GM10847 (cell line): ENCODE measurements around the gene PHLPP1.

Experiments
- POLR2A ChIP-seq: IDR thresholded peaks from 2 replicates; pipeline ENCODE4 v1.6.1; 2011; ENCODE audit not compliant: insufficient read length; ENCODE audit errors: extremely low read depth

PHLPP1 gene

DNA sequence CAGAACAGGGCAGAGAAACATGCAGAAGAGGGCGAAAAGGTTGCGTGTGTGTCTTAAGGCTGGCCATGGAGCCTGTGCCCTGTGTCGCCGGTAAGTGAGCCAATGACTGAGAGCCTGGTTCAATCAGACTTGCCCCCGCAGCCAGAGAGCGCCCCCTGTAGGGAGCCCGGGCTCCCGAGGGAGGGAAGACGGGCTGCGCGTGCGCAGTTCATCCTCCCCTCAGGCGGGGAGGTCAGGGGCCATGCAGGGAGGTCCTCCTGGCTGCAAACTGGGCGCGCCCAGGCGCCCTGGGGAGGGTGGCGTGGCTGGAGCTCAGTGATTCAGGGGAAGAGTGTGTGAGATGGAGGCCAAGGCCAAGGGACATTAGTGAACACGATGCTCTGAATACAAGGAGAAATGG, 276.6 kb downstream of the PHLPP1 start:
- TF ChIP-seq POLR2A, result no peak

DNA sequence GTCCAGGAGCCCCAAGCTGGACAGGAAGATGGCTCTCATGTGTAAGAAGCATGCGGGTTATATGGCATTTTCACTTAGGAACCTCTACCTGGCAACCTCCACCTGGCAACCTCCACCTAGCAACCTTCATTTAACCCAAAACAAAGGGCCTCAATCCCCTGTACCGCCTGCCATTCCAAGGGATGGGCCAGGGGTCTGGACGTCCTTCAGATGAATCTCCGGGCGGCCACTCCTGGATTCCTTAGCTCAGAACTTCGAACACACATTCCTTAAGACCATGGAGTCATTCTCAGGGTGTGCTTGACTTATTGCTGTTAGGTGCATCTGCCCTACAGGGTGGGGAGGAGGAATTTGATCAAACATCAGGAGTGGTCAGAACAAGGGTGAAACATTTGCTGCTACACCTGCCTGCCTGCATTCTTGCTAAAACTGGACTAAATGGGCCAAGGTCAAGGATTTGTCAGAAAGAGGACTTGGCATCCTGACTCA, 277.6 kb downstream of the PHLPP1 start:
- TF ChIP-seq POLR2A, result no peak

DNA sequence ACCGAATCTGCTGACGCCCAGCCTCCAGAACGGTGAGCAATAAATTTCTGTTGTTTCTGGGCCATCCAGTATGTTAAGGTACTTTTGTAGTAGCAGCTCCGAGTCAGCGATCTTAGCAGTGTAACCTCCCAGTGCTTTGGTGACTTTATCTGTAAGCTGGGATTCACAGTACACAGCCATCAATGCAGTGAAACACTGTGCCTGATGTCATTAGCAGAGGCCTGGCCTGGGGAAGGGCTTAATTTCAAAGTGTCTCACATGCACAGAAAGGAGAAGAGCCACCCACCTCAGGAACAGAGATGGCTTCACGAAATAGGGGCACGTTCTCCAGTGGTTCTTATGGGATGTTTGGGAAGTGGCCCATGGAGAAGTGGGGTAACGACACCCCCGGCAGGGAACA, 281.2 kb downstream of the PHLPP1 start:
- TF ChIP-seq POLR2A, result no peak

DNA sequence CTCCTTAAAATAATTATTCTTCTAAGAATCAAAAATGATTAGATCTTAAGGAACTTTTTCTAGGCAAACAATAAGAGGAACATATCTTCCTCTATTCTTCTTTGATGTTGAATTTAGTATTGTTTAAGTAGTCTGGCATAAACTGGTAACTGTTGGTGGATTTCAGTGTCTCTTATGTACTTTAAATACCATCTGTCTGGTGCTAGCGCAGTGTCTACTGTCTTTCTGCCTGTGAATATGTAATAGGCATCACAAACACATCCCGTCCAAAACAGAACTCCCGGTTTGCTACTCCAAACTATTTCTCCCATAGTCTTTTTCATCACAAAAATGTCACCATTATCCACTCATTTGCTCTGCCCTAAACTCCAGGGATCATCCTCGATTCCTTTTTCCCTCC, 281.7 kb downstream of the PHLPP1 start:
- no peak for TF ChIP-seq POLR2A

DNA sequence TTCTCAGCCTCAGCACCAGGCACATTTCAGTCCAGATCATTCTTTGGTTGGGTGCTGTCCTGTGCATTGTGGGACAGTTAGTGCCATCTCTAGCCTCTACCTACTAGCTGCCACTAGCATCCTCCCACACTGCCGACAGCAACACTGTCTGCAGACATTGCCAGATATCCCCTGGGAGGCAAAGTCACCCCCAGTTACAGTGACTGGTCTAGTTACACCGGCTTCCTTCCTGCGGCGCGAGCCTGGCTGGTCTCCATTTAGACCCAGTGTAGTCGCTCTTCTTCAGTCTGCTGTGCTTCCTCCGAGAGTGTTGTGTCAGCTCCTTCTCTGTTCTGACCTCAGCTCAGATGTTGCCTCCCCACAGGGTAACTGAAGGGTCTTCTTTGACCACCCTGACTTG, 283.1 kb downstream of the PHLPP1 start:
- no peak for TF ChIP-seq POLR2A

DNA sequence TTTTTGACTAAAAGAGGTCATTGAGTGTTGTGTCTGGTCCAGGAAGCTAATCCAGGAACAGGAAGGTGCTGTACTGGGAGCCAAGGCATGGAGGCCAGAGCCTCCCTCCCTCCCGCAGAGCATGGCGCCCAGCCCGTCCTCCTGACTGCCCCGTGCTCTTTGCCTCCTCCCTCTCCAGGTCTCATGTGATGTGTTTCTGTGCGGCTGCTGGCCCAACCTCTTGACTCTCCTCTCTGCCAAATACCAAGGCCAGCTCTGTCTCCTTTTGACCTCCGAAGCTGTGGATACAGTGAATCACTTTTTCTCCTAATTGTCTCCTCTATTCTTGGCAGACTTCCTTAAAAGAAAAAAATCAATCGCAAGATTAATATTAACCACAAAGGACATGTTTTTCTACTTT, 284.1 kb downstream of the PHLPP1 start:
- TF ChIP-seq POLR2A, result no peak

DNA sequence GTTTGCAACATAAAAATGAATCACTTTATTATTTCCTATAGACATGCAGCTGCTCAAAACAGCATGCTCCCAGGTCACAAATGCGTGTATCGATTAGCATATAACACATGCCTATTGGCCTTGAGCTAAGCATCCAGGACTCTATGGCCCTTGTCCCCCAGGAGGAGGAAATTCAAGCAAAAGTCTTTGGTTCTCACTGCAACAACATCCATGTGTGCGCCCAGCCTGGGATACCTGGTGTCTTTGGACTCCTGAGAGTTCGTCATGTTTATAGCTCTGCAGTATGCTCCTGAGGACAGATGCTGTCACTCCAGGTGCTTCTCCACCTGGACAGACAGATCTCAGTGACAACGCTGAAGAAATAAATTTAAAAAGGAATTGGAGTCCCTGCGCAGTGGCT, 284.6 kb downstream of the PHLPP1 start:
- TF ChIP-seq POLR2A, result no peak

DNA sequence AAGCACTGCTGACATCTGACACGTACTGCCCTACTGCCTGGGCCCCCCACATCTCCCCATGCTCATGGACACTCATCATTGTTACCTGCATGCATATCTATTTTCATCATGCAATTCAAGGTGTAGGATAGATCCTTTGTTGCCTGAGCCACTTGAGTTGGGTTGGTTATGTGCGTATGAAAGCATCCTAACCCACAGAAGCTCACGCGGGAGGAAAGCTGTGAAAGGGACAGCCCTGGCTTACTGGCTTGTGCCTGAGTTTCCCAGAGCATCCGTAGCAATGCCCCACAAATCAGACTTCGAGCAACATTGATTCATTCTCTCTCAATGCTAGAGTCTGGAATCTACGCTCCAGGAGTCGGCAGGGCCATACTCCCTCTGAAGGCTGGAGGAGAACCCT, 285.5 kb downstream of the PHLPP1 start:
- no peak for TF ChIP-seq POLR2A

DNA sequence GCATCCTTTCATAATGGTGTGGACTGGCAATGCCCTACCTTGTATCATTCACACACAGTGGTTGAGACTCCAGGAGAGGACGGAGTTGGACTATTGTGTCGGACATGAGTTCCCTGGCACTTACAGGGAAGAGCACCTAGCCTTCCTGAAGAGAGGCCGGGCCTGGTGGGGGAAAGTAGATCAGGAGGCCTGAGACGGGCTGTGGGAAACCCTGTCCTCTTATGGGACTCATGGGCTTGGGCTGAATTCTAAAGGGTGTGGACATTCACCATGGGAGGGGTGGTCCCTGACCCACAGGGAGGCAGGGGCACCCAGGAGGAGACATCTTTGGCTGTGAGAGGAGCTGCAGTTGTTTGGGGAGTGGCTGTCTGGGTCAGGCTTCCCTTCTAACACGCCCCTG, 286.5 kb downstream of the PHLPP1 start:
- TF ChIP-seq POLR2A, result no peak

DNA sequence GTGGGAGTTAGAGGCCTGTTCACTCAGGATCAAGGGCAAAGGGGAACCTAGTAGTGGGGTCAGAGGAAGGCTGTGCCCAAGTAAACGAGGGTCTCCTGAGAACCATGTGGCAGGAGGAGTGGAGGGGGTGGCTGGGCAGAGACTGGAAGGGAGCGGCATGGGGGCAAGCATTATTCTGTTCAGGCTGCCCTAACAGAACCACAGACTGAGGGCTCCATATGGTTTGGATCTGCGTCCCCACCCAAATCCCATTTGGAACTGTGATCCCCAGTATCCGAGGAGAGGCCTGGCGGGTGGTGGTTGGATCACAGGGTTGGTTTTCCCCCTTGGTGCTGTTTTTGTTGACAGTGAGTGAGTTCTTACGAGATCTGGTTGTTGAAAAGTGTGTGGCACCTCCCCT, 287.0 kb downstream of the PHLPP1 start:
- TF ChIP-seq POLR2A, result no peak

DNA sequence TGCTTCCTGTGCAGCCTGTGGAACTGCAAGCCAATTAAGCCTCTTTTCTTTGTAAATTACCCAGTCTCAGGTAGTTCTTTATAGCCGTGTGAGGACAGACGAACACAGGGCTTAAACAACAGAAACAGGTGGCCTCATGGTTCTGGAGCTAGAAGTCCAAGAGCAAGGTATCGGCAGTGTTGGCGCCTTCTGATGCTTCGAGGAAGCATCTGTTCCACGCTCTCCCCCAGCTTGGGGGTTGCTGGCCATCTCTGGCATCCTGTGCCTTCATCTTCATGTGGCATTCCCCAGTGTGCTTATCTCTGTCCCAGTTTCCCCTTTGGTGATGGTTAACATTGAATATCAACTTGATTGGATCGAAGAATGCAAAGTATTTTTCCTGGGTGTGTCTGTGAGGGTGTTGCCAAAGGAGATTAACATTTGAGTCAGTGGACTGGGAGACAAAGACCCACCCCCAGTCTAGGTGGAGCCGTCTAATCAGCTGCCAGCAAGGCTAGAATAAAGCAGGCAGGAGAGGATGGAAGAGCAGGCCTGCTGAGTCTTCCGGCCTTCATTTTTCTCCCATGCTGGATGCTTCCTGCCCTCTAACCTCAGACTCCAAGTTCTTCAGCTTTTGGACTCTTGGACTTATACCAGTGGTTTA, 287.6 kb downstream of the PHLPP1 start:
- no peak for TF ChIP-seq POLR2A

DNA sequence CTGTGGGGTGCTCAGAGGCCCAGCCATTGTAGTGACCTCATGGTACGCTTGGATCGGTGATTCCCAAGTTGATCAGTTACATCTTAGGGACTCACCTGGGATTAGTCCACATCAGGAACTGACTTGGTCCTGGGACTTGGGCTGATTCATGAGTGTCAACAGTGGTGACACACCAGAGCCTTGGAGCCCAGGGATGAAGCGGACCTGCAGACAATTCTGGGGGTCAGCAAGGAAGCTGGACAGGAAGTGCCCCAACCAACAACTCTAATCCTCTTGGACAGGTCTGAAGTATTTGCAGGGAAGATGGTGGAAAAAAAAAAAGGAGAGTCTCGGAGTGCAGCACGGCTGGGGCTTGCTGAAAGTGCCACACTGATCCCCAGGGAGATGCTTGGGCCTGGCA, 288.6 kb downstream of the PHLPP1 start:
- no peak for TF ChIP-seq POLR2A

DNA sequence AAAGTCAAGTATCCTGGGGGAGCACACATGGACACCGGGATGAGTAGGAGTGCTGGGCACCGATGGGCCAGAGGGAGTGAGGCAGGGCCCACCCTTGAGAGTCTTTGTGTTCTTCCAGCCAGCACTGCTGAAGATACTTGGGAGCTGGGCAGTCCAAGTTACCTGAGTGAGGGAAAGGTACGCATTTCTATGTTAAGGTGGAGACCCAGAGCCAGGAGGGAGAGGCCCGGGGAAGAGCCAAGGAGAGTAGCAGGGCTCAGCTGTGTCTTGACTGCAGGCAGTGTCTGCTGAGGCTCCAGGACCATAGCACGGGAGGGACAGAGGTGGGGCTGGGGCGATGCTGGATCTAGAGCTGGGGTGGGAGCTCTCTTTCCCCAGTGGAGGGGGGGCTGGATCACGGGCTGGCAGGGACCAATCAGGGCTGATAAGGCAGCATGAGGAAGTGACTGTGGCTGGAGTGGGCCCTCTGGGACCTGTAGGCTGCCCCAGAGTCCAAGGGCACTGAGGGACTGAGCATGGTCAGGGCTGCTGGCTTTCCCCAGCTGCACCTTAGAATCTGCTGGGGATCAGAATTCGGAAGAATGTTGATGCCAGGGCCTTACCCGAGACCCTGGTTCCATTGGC, 289.2 kb downstream of the PHLPP1 start:
- no peak for TF ChIP-seq POLR2A

DNA sequence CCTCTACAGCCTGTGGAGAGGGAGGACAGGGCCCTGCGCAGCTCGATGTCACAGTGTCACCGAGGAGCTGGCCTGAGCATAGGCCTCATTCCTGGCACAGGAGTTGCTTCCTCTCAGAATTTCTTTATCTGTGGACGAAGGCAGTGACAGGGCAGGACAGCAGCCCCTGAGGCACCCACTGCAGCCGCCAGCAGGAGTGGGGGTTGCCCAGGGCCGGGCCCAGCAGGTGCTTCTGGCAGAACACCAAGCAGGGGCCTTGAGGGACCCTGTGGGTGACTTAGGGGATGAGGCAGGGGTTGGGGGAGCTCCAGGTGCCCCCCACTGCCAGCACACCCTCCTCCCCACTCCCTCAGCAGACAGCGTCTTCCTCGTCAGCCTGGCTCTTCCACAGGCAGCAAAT, 290.0 kb downstream of the PHLPP1 start:
- TF ChIP-seq POLR2A, result no peak

DNA sequence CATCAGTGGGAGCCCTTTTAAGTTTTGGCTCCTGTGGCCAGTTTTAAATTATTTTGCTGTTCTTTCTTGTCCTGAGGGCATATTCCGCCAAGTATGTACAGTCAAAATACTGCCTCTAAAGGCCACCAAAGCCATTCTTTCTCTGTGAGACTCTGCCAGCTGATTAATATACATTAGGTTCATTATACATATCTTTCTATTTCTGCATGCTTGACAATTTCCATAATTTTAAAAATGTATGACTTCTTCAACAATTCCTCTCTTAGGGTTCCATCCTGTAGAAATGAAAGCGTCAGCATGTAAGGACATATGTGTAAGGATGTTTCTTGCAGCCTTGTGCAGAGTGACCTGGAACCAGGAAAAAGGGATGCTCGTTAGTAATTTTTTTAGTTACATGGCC, 291.9 kb downstream of the PHLPP1 start:
- TF ChIP-seq POLR2A, result no peak

DNA sequence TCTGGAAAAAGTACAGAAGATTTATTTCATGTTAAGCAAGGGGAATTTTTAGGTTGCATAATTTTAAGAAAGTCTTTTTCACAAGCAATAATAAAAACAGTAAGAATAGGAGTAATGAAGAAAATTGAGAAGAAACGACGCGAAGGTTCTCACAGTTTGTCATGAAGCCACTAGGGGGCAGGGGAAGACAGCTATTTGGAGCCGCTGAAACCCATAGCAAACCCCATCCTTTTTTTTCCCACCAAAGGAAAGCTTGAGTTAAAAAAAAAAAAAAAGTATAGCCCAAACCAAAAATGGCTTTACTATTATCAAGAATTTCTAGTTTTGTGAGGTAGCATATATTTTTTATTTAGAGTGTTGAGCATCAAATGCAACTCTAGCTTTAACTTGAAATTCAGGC, 300.9 kb downstream of the PHLPP1 start:
- TF ChIP-seq POLR2A, result no peak

DNA sequence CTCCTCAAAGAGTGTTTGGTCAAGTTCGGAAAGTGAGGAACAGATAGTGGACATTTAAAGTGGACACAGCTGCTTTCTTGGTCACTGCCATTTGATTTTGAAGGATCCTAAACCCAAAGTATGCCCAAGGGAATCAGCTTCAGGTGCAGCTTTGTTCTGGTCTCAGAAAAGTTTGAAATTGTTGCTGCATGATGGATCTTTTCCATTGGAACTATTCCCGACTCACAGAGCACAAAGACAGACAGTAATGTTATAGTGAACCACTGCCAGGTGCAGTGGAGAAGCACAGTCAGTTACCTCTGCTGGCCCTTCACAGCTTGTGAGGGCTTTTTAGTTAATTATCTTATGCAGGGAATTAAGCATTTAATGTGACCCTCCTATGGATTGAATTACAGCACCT, 301.7 kb downstream of the PHLPP1 start:
- no peak for TF ChIP-seq POLR2A
